Aorta (tissue), 5 donors: Measurements from ENCODE around the gene CUL5. TPM values are rescaled to one million over a fixed set of nuclear protein-coding genes. Genes with fewer than 3 reads are reported as not detected.
"Not testable (repeated sequence)": the region's sequence is repeated elsewhere in the genome, so short reads cannot be mapped to it uniquely, and the experiment has no call there.

ENCODE experiments used
- ATAC-seq: fragments of 200-7000 bp; cut with Tn5 transposase; one replicate; pipeline ENCODE4 v1.9.1; 2022; ENCODE audit warnings: moderate library complexity; ENCODE audit not compliant: low FRiP score
- DNase-seq, 2 donors: peaks; one replicate each; pipeline ENCODE4 v3.0.0-alpha.2; 2020
- H3K27ac ChIP-seq, 2 donors: one replicate each; pipeline ENCODE4 v1.5.1; 2013; ENCODE audit warnings: low read length in 2 of 2, mild to moderate bottlenecking in 2 of 2, moderate library complexity in 2 of 2, control low read depth in 1 of 2, inconsistent platforms in 1 of 2, low read depth in 1 of 2
- H3K27me3 ChIP-seq, 2 donors: one replicate each; pipeline ENCODE4 v1.6.1; 2013; ENCODE audit warnings: control low read depth in 1 of 2, low read length in 1 of 2, mild to moderate bottlenecking in 1 of 2, moderate library complexity in 1 of 2; ENCODE audit not compliant: insufficient read depth in 2 of 2, control insufficient read depth in 1 of 2
- H3K36me3 ChIP-seq, 2 donors: one replicate each; pipeline ENCODE4 v1.6.1; 2013; ENCODE audit warnings: control low read depth in 1 of 2, low read length in 1 of 2, mild to moderate bottlenecking in 1 of 2; ENCODE audit not compliant: insufficient read depth in 2 of 2, control insufficient read depth in 1 of 2
- H3K4me1 ChIP-seq, 2 donors: one replicate each; pipeline ENCODE4 v1.6.1; 2013; ENCODE audit warnings: low read length in 2 of 2, control low read depth in 1 of 2, mild to moderate bottlenecking in 1 of 2, moderate library complexity in 1 of 2; ENCODE audit not compliant: insufficient read depth in 2 of 2, control insufficient read depth in 1 of 2
- H3K4me3 ChIP-seq, 2 donors: one replicate each; pipeline ENCODE4 v1.5.1; 2013; ENCODE audit warnings: low read length in 2 of 2, control low read depth in 1 of 2, mild to moderate bottlenecking in 1 of 2
- H3K9me3 ChIP-seq: one replicate; pipeline ENCODE4 v1.6.1; 2013; ENCODE audit warnings: mild to moderate bottlenecking, low read length; ENCODE audit not compliant: control insufficient read depth
- WGBS, 2 donors: extraction: QIAGEN DNeasy Blood & Tissue Kit; methylation state at CpG; one replicate each; pipeline ENCODE4 v1.1.7; 2013; 5-methylcytosine and 5-hydroxymethylcytosine counted together
- intact Hi-C, 2 donors: fragments of 100-400 bp; cut with DNase I; formaldehyde crosslinking; loops; one replicate each; pipeline versions ENCODE4 v1.14.2 to v1.15.0; 2022
- polyA plus RNA-seq, 2 donors: library from polyadenylated mRNA; stranded (reverse); fragments of 200-250 nt; gene quantifications; one replicate each; pipeline ENCODE4 v1.2.3, GENCODE V29; 2013
- total RNA-seq, 2 donors: library from RNA; stranded (reverse); fragmentation: NEBNext Ultra II Directional; extraction: Animal tissue kit (Norgen Biotek cat#: 25700); gene quantifications; one replicate each; pipeline ENCODE4 v1.2.1, GENCODE V29; 2021
- donor health status: healthy with polysubstance abuse.
- donor health status: Bipolar disorder and iron deficiency.
- donor health status: DM: no; HTN: no; CAD: no.
- donor health status: DM: no; HTN: no; CAD: no.
- donor health status: DM: yes; HTN: yes; CAD: no.

CUL5 gene
- total and polyA plus RNA-seq, 4 donors, result 8.5 to 34.3 (median 21.8) TPM

DNA sequence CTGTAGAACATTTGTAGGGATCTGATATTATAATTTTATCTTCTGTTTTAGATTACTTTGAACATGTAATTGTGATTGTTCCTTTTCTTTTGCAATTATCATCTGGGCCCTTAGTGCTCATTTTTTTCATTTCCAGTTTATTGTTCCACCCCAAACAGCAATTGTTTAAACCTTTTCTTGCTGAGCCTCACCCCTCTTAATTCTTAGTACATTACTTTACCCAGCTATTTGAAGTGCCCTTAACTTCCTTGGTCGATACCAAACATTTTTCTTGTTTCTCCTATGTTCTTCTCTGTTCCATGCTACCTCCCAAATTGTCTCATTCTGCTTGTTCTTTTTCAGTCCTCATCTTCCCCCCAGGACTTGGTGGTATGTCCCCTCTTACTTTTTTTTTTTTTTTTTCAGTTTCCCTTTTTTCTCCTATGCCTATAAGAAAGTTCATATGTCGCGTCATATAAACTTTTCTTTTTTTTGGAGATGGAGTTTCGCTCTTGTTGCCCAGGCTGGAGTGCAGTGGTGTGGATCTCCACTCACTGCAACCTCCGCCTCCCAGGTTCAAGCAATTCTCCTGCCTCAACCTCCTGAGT, 3.5 kb downstream of the CUL5 start:
- 92 to 93% methylated on average over 5 of the region's 5 CpGs for WGBS, 2 donors
- Histone ChIP-seq H3K27me3 (no peaks in the 10 kb centered on the region), H3K36me3 (no peaks in the 10 kb centered on the region), H3K4me1 (no peaks in the 10 kb centered on the region), H3K27ac (no peak overlapping the region), H3K4me3 (no peak overlapping the region), H3K9me3 (no peaks in the 10 kb centered on the region)
- intact Hi-C loops, result no loop called here
- DNase-seq (no peak), ATAC-seq (no peak)

DNA sequence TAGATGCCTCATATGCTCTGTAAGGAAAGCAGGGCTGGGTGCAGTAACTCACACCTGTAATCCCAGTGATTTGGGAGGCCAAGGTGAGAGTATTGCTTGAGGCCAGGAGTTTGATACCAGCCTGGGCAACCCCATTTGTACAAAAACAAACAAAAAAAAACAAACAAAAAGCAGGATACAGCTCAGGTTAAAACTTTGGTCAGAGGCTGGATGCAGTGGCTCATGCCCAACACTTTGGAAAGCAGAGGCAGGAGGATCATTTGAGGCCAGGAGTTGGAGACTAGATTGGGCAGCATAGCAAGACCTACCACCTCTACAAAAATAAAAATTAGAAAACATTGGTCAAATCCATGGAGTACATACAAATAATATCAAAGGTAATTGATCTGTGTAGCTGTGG, 7.9 kb downstream of the CUL5 start:
- H3K27ac ChIP-seq, result no peak overlapping the region
- no peak for DNase-seq
- intact Hi-C loops, result no loop called here
- H3K4me3 ChIP-seq, result no peak overlapping the region
- no peaks in the 10 kb centered on the region for H3K9me3 ChIP-seq
- H3K4me1 ChIP-seq, result peaks cover 0 to 4% of the 10 kb centered on the region in 2 donors
- no peaks in the 10 kb centered on the region for H3K27me3 ChIP-seq
- no peaks in the 10 kb centered on the region for H3K36me3 ChIP-seq
- no peak for ATAC-seq

DNA sequence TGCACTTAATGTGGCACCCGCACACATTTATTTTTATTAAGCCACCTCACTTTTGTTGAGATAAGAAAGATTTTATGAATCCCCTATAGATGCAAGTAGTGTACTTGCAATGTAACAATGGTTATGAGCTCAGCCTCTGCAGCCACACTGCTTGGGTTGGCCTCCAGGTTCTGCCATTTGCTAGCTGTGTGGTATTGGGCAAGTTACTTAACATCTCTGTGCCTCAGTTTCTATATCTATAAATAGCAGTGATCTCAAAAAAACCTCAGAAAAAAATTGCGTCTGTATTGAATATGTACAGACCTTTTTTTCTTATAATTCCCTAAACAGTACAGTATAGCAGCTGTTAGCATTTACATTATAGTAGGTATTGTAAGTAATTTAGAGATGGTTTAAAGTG, 10.0 kb downstream of the CUL5 start:
- Histone ChIP-seq H3K4me1 (peaks cover 0 to 4% of the 10 kb centered on the region in 2 donors), H3K27me3 (no peaks in the 10 kb centered on the region), H3K27ac (no peak overlapping the region), H3K36me3 (no peaks in the 10 kb centered on the region), H3K4me3 (no peak overlapping the region), H3K9me3 (no peaks in the 10 kb centered on the region)
- WGBS, 2 donors, result 88 to 90% methylated on average over 2 of the region's 2 CpGs
- DNase-seq (no peak), ATAC-seq (no peak)
- intact Hi-C loops, result no loop called here

DNA sequence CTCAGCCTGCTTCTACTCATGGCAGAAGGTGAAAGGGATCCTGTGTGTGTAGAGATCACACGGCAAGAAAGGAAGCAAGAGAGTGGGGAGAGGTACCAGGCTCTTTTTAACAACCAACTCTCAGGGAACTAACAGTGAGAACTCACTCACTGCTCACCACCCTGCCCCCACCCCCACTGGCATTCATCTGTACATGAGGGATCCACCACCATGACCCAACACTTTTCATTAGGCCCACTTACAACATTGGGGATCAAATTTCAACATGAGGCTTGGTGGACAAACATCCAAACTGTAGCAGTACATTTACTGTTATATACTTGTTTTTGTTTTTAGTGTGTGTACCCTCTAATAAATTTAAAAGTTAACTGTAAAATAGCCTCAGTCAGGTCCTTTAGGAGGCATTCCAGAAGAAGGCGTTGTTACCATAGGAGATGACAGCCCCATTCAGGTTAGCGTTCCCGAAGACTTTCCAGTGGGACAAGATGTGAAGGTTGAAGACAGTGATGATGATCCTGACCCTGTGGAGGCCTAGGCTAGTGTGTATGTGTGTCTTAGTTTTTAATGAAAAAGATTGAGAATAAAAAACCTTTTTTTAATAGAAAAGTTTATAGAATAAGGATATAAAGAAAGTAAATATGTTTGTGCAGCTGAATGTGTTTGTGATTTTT, 11.3 kb downstream of the CUL5 start:
- H3K4me1 ChIP-seq, result peaks cover 0 to 4% of the 10 kb centered on the region in 2 donors
- H3K36me3 ChIP-seq, result no peaks in the 10 kb centered on the region
- H3K27me3 ChIP-seq, result no peaks in the 10 kb centered on the region
- intact Hi-C loops, result no loop called here
- DNase-seq, result no peak
- H3K9me3 ChIP-seq, result no peaks in the 10 kb centered on the region
- no peak overlapping the region for H3K4me3 ChIP-seq
- no peak overlapping the region for H3K27ac ChIP-seq
- 61 to 84% methylated on average over 4 of the region's 4 CpGs for WGBS, 2 donors
- no peak for ATAC-seq

DNA sequence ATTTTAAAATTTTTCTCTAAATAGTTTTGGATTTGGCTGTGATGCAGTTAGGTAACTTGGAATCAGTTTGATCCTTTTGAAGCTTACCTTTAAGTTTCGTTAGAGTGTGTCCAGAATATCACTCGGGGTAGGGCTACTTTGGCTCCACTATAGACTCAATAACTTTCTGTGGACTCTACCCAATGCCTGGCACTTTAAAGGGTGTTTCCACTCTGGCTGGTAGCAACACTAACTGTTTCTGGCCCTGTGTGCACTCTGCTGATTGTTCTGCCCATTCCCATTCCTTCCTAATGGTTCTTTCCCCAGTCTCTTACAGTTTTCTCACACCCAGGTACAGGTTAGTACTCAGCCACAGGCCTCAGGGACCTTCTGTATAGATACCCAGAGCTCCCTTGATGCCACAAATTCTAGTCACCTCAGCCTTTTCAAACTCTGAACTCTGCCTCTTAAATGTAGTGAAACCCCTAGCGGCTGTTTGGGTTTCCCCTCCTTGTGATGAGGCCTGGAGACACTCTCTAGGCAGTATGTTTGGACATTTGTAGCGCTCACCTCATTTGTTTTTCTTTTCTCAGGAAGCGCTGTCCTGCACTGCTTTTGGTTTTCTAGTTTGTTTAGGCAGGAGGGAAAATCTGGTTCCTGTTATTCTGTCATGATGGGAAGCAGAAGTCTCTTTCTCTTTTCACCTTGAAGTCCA, 16.8 kb downstream of the CUL5 start:
- Histone ChIP-seq H3K27ac (no peak overlapping the region), H3K27me3 (no peaks in the 10 kb centered on the region), H3K4me1 (no peaks in the 10 kb centered on the region), H3K9me3 (no peaks in the 10 kb centered on the region), H3K36me3 (no peaks in the 10 kb centered on the region), H3K4me3 (no peak overlapping the region)
- 62 to 79% methylated on average over 5 of the region's 5 CpGs for WGBS, 2 donors
- intact Hi-C loops, result no loop called here
- DNase-seq (no peak), ATAC-seq (no peak)

DNA sequence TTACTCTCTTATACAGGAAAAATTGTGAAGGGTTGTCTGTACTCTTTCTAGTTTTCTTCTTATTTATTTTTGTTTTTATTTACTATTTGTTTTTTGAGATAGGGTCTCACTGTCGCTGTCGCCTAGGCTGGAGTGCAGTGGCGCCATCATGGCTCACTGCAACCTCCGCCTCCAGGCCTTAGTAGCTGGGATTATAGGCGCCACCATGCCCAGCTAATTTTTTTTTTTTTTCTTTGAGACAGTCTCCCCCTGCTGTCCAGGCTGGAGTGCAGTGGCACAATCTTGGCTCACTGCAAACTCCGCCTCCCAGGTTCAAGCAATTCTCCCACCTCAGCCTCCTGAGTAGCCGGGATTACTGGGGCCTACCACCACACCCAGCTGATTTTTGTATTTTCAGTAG, 18.4 kb downstream of the CUL5 start:
- Histone ChIP-seq H3K27ac (no peak overlapping the region), H3K4me1 (no peaks in the 10 kb centered on the region), H3K36me3 (no peaks in the 10 kb centered on the region), H3K4me3 (no peak overlapping the region), H3K9me3 (no peaks in the 10 kb centered on the region), H3K27me3 (no peaks in the 10 kb centered on the region)
- intact Hi-C loops, result no loop called here
- no peak for DNase-seq
- WGBS, 2 donors, result 97% methylated on average over 7 of the region's 7 CpGs
- ATAC-seq, result no peak

DNA sequence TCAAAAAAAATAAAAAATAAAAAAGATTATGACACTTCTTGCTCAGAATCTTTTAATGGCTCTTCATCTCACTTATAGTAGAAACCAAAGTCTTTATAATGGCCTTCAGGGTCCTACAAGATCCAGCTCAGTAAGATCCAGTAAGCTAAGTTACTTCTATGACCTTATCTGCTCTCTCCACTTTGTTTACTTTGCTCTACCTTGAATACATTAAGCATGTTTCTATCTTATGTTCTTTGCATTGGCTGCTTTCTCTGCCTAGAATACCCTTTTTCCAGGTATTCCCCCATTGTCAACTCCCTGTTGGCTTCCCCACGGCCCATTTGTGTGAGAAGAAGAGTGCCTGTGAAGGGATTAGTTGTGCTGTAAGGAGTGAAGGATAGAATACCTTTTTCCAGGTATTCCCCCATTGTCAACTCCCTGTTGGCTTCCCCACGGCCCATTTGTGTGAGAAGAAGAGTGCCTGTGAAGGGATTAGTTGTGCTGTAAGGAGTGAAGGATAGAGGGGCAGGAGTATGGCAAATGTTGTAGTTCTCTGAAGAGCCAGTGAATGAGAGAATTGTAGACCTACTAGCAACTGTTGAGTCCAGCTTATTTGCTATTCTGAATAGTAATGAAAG, 20.2 kb downstream of the CUL5 start:
- WGBS, 2 donors, result 82 to 89% methylated on average over 2 of the region's 2 CpGs
- H3K27me3 ChIP-seq, H3K36me3 ChIP-seq, intact Hi-C loops, H3K4me3 ChIP-seq, H3K27ac ChIP-seq, H3K9me3 ChIP-seq, ATAC-seq, DNase-seq, H3K4me1 ChIP-seq: not testable (repeated sequence)

DNA sequence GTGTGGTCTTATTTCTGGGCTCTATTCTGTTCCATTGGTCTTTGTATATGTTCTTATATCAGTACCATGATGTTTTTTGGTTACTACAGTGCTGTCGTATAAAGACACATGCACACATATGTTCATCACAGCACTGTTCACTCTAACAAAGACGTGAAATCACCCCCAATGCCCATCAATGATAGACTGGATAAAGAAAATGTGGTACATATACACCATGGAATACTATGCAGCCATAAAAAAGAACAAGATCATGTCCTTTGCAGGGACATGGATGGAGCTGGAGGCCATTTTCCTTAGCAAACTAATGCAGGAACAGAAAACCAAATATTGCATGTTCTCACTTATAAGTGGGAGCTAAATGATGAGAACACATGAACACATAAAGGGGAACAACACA, 22.9 kb downstream of the CUL5 start:
- H3K4me1 ChIP-seq, H3K9me3 ChIP-seq, H3K36me3 ChIP-seq, intact Hi-C loops, ATAC-seq, H3K4me3 ChIP-seq, H3K27ac ChIP-seq, H3K27me3 ChIP-seq, DNase-seq: not testable (repeated sequence)
- WGBS, 2 donors, result 99% methylated on average over 2 of the region's 2 CpGs
